T-helper 2 cell (primary cell): Measurements from ENCODE around the gene COMMD9.

Experiments
- DNase-seq, 5 experiments: peaks; one replicate each; pipeline versions ENCODE4 v3.0.0 to v3.0.0-alpha.2; 2012 to 2022

COMMD9 gene

GRCh38 chr11:36295926-36296325 lies 6.7 kb upstream of the COMMD9 start, which contains the start of gene PRR5L:
PRR5L (plus strand) TSS chr11:36296288; CDS start chr11:36401122, 104,834 bp downstream.
- no peak for DNase-seq

DNA sequence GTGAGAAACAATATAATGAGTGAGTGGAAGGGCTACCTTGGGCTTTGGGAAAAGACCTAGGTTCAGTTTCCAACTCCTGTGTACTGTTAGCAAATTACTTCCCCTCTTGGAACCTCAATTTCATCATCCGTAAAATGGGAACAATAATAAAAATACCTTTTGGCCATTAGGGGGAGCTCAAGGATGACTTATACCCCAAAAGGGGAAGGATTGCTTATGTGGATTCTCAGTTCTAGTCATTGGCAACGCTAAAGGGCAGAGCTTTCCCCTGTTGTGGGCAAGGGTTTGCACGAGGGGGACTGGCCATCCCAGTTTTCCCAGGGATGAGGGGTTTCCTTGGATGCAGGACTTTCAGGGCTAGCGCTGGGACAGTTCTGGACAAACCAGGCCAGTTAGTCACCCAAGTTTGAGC lies 3.1 kb upstream of the COMMD9 start:
- peak in 2 of 5 experiments; percentile 21 to 59 for DNase-seq

DNA sequence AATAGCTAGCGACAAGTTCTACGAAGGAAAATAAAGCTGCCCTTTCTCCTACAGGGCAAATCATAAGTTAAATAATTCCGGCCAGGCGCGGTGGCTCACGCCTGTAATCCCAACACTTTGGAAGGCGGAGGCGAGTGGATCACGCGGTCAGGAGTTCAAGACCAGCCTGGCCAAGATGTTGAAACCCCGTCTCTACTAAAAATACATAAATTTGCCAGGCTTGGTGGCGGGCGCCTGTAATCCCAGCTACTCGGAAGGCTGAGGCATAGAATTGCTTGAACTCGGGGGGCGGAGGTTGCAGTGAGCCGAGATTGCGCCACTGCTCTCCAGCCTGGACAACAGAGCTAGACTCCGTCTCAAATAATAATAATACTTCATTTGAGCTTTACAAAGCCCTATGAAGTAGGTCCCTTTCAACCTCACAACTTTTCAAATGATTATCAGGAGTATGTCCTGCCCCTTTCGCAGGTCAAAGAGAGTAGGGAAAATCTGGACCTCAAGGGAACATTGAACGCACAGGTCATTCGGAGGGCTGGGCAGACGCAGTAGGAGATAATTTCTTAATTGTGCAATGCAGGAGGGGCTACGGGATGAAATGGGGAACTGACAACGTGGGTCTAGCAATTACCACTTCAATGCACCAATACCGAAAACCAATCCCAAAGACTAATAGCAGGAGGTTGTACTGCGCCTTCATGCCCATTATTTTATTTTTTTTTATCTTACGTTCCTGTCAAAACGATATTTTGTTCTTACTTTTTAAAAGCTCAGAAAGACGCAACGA lies 590 bp downstream of the COMMD9 start:
- DNase-seq = no peak

GRCh38 chr11:36282926-36283325 lies 6.3 kb downstream of the COMMD9 start:
- DNase-seq = no peak

GRCh38 chr11:36281850-36282249 lies 7.4 kb downstream of the COMMD9 start:
- no peak for DNase-seq

DNA sequence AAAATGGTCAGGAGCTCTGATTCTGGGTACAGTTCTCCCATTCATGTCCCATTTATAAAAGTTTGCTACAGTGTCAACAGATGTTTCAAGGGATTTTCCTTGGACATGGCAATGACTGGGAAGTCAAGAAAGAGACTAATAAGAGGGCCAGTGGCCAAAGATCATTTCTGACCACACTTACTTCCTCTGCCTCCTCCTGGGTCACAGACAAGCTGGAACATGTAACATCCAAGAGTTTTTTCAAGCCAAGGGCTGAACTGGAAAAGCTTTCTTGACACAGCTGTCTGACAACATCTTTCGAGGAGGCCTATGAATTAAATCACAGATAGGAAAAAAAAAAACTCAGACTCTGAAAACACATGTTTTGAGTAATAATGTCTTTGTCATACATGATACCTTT lies 8.7 kb downstream of the COMMD9 start:
- no peak for DNase-seq

DNA sequence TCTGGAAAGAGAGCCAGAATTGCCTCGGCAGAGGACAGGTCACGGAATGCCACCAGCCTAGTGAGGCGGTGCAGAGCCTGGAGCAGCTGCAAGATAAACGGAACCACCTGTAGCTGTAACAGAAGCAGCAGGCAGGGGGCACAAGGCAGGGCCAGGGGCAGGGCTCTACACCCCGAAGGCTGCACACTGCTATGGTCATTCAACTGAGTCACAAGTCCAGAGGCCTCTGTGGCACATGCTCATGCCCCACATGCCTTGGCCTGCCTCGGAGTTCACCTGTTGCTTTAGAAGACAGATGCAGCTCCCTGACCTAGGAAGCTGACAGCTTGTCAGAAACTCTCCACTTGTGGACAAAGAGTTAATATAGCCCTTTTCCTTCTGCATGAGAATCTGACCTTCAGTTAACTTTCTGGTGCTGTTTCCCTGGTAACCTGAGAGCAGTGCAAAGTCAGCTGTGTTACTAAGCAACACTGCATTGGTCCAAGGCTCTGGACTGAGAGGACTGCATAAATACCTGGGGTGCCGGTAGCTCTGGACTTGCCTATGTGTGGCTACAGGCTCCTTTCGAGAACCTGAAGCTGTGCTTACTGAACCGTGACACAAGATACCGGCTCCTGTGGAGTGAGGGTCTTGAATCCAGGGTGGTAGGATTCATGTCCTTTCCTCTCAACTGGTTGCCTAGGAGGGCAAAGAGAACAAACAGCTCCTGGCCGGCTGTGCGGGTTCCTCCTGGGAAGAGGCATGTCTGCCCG lies 10.5 kb downstream of the COMMD9 start:
- no peak for DNase-seq

- no peak for DNase-seq
These were observed 14.8 kb downstream of the COMMD9 start for GRCh38 chr11:36274414-36274813.

- no peak for DNase-seq
These were observed 16.1 kb downstream of the COMMD9 start for GRCh38 chr11:36273110-36273509.

GRCh38 chr11:36271794-36272407 lies 17.3 kb downstream of the COMMD9 start:
- DNase-seq = peak in 1 of 5 experiments; percentile 7

- DNase-seq = no peak
These were observed 18.5 kb downstream of the COMMD9 start for GRCh38 chr11:36270701-36271100.

GRCh38 chr11:36268337-36268985 lies 20.8 kb downstream of the COMMD9 start:
- DNase-seq = no peak

DNA sequence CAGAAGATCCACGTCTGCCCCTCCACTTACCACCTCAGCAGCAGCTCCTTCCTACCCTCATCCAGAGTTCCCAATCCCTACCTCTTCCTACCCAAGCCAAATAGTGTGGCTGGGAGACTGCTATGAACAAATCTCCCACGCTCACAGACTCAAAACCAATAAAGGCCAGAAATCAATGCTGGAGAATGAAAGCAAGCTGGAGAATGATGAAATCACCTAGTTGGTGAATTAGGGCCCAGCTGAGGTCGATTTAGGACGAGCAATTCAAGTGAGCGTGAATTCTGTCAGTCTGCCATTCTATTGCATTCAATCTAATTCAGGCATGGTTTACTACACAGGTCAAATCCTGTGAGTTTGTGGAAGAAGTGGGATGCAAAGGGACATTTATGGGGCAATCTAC lies 22.5 kb downstream of the COMMD9 start:
- no peak for DNase-seq

GRCh38 chr11:36265793-36266628 lies 23.2 kb downstream of the COMMD9 start:
- peak in 4 of 5 experiments; percentile 19 to 41 (median 32) for DNase-seq

DNA sequence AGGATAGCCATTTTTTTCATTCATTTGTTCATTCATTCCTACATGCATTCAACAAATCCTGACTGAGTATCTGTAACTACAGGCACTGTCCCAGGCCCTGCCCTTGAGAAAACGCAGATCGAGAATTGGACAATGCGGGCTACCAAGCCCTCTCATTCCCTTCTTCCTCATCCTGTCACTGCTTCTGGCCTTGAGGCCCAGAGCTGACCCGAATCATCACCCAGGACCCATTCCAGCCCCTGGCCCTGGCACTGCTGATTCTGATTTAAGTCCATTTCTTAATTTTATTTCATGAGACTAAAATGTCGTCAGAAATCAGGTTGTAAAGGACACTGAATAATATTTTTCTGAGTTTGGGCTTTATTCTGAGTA lies 24.3 kb downstream of the COMMD9 start:
- no peak for DNase-seq

- DNase-seq = no peak
These were observed 24.9 kb downstream of the COMMD9 start for GRCh38 chr11:36264011-36264972.

DNA sequence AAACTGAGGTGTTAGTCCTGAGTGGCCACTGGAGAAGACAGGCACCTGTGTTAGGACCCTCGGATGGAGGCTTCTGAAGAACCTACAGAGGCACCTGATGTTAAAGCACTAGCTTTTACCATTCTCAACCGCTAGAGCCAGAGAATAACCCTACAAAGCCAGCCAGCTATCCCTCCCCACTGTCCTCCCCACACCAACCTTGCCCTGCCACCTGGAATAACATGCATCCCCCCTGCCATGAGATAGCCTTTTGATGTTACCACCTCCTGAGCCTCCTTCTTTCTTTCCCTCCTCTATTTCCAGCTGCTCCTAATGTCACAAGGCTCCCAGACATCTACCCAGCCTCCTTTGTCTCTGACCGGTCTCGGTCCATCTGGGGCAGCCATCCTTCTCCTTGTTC lies 28.1 kb downstream of the COMMD9 start:
- DNase-seq = no peak

DNA sequence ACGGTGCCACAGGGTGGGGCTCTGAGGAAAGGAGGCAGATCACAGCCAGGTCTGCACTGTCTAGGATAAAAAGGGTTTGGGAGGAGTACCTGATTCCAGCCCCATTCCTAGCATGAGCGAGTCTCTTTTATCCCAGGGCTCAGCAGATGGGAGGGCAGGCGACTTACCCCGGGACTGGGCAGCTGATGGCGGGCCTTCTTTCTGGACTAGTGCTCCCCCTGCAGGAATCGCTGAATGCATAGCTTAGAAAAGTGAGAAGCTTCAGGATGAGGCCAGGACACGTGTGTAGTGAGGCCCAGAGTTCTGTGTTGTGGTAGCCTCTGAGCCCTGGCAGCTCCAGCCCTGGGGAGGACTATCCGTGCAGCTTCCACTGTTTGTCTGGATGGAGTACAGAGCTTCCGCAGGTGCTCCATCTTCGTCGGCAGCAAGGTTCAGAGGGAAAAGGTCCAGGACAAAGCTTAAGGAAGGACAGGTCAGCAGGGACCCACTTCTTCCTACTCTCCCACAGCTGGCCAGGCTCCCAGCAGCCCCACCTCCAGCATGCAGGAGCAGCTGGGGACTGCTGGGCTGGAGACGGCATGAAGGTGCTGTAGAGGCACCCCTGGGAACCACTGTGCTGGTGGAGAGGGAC lies 30.4 kb downstream of the COMMD9 start:
- peak in 1 of 5 experiments; percentile 16 for DNase-seq

DNA sequence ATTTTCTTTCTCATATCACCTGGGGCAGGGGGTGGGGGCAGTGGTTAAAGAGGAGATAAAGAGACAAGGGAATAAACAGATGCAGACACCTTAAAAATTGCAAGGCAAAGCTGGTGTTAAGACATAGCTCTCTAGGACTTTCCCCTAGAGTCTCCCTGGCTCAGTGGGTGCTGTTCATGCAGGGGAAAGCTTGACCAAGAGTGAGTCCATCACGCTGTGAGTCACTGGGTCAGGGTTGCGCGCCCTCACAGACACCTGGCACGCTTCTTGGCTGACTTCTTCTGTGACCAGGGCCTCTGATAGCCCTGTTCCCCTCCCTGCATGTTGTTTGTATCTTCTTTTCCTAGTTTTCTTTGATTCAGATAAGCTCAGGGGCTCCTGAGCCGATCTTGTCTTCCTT lies 31.9 kb downstream of the COMMD9 start:
- DNase-seq = no peak

DNA sequence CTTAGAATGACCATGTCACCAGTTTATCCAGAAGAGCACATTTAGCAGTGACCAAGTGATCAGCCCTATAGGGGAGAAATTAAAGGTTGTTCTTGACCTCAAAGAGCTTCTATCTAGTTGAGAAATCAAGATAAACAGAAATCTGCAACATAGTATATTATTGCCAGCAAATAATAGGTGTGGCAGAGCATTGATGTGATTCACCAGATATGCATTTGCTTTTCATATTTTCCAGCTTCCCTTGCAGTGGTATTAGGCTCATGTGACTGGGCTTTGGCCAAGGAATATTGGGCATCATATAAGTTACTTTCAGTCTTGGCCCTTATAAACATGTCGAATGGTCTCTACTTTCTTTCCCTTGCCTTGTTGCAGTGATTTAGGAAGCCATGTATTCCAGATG lies 34.5 kb downstream of the COMMD9 start:
- no peak for DNase-seq
